Esophagus squamous epithelium (tissue), 5 donors: ENCODE results near the gene MED29. TPM values are rescaled to one million over a fixed set of nuclear protein-coding genes. Genes with fewer than 3 reads are reported as not detected.

ENCODE experiments used
- DNase-seq: peaks from one replicate; lab custom pipeline; 2025; lab: John Stamatoyannopoulos, UW
- H3K27ac ChIP-seq, 4 donors: fragments of 200-600 bp; sonication (generic); one replicate each; pipeline ENCODE4 v1.5.1; 2016 to 2019; ENCODE audit warnings: mild to moderate bottlenecking in 1 of 4
- H3K27me3 ChIP-seq, 4 donors: fragments of 200-600 bp; sonication (generic); 1 replicate in 3 of 4; 2 replicates in 1 of 4; pipeline versions ENCODE4 v1.5.1 to v1.6.0; 2017 to 2021; ENCODE audit warnings: antibody characterized with exemption in 1 of 4
- H3K36me3 ChIP-seq, 3 donors: fragments of 200-600 bp; sonication (generic); one replicate each; pipeline ENCODE4 v1.5.1; 2016 to 2019
- H3K4me1 ChIP-seq, 3 donors: fragments of 200-600 bp; sonication (generic); one replicate each; pipeline ENCODE4 v1.5.1; 2017 to 2019
- H3K4me3 ChIP-seq, 4 donors: fragments of 200-600 bp; sonication (generic); 1 replicate in 3 of 4; 2 replicates in 1 of 4; pipeline ENCODE4 v1.5.1; 2016 to 2019; ENCODE audit warnings: mild to moderate bottlenecking in 2 of 4, moderate library complexity in 1 of 4
- H3K9me3 ChIP-seq, 3 donors: fragments of 200-600 bp; sonication (generic); one replicate each; pipeline ENCODE4 v1.5.1; 2016 to 2019
- CTCF ChIP-seq, 6 experiments: fragments of 450-650 bp in 4 of 6; fragments of 200-600 bp in 2 of 6; sonication (generic) in 2 of 6; IDR thresholded peaks; one replicate each; pipeline ENCODE4 v1.5.1; 2016 to 2019; ENCODE audit warnings: antibody characterized with exemption in 6 of 6, mild to moderate bottlenecking in 4 of 6, moderate library complexity in 4 of 6
- POLR2A ChIP-seq, 4 donors: fragments of 450-650 bp; IDR thresholded peaks; one replicate each; pipeline ENCODE4 v1.6.1; 2017; ENCODE audit warnings: antibody characterized with exemption in 4 of 4, mild to moderate bottlenecking in 4 of 4, moderate library complexity in 3 of 4
- WGBS, 2 donors: methylation state at CpG; one replicate each; pipeline ENCODE4 v1.1.5; 2018; 5-methylcytosine and 5-hydroxymethylcytosine counted together
- intact Hi-C: fragments of 100-400 bp; cut with DNase I; formaldehyde crosslinking; loops from one replicate; pipeline ENCODE4 v1.15.0; 2022
- small RNA-seq, 4 donors: library from RNA; depleted of rRNA; stranded (forward); fragments of <200 nt; gene quantifications; one replicate each; pipeline ENCODE3, GENCODE V24; 2016
- total RNA-seq, 4 donors: library from RNA; depleted of rRNA; stranded (reverse); fragments of >200 nt; gene quantifications; one replicate each; pipeline ENCODE4 v1.1.0, GENCODE V29; 2016
- donor health status: DM: yes; HTN: yes; CAD: no.

The MED29 gene
- total RNA-seq, 4 donors from 2014 or later = 11.8 to 20.1 (median 16.5) TPM

- H3K27me3 ChIP-seq = no peaks in the 10 kb centered on the region
- DNase-seq = peak; percentile 89
- 0 to 1% methylated on average over 23 to 46 of the region's 68 CpGs for WGBS, 2 donors
- H3K9me3 ChIP-seq = no peaks in the 10 kb centered on the region
- H3K4me3 ChIP-seq = peak within 1 kb of the TSS; percentile 67 to 93 (median 77)
- peaks cover 0 to 20% (median 0%) of the 10 kb centered on the region in 3 donors for H3K36me3 ChIP-seq
- peak within 1 kb of the TSS; percentile 92 to 98 (median 95) for H3K27ac ChIP-seq
- peak in 2 of 6 experiments; percentile 21 to 23 for TF ChIP-seq CTCF (IDR thresholded peaks at IDR 0.05)
- peak in 3 of 4 donors; percentile 92 to 97 (median 94) for TF ChIP-seq POLR2A (IDR thresholded peaks at IDR 0.05)
- peaks cover 16 to 60% (median 32%) of the 10 kb centered on the region in 3 donors for H3K4me1 ChIP-seq
- intact Hi-C loops = no loop called here
Measured at GRCh38 chr19:39445196-39446111, 54.3 kb downstream of the MED29 start, which contains the start of gene SUPT5H. Gene SUPT5H, plus strand, starts transcription at chr19:39445582. Its CDS starts 309 bp downstream, at chr19:39445891.

- H3K4me3 ChIP-seq = peak overlapping the region; percentile 67 to 93 (median 77)
- peaks cover 16 to 64% (median 33%) of the 10 kb centered on the region in 3 donors for H3K4me1 ChIP-seq
- peaks cover 0 to 26% (median 0%) of the 10 kb centered on the region in 3 donors for H3K36me3 ChIP-seq
- intact Hi-C loops = no loop called here
- 71 to 73% methylated on average over 10 to 14 of the region's 16 CpGs for WGBS, 2 donors
- no peak for TF ChIP-seq CTCF (IDR thresholded peaks at IDR 0.05)
- H3K9me3 ChIP-seq = no peaks in the 10 kb centered on the region
- DNase-seq = no peak
- H3K27me3 ChIP-seq = no peaks in the 10 kb centered on the region
- peak overlapping the region in 3 of 4 donors; percentile 92 to 98 (median 96) for H3K27ac ChIP-seq
Measured at GRCh38 chr19:39446365-39447084, 55.3 kb downstream of the MED29 start.

GRCh38 chr19:39448271-39448670 is 57.1 kb downstream of the MED29 start:
- Histone ChIP-seq H3K27me3 (no peaks in the 10 kb centered on the region), H3K4me1 (peaks cover 16 to 71% (median 33%) of the 10 kb centered on the region in 3 donors), H3K36me3 (peaks cover 0 to 44% (median 11%) of the 10 kb centered on the region in 3 donors), H3K9me3 (no peaks in the 10 kb centered on the region), H3K4me3 (no peak overlapping the region), H3K27ac (no peak overlapping the region)
- DNase-seq = no peak
- TF ChIP-seq CTCF (IDR thresholded peaks at IDR 0.05) (no peak), POLR2A (IDR thresholded peaks at IDR 0.05) (no peak)
- 17 to 20% methylated on average over 1 of the region's 3 CpGs for WGBS, 2 donors
- intact Hi-C loops = no loop called here

GRCh38 chr19:39449116-39449797 is 58.1 kb downstream of the MED29 start:
- 76 to 79% methylated on average over 3 to 8 of the region's 8 CpGs for WGBS, 2 donors
- no peaks in the 10 kb centered on the region for H3K9me3 ChIP-seq
- TF ChIP-seq POLR2A (IDR thresholded peaks at IDR 0.05) (no peak), CTCF (IDR thresholded peaks at IDR 0.05) (no peak)
- H3K27ac ChIP-seq = no peak overlapping the region
- H3K27me3 ChIP-seq = no peaks in the 10 kb centered on the region
- peaks cover 16 to 67% (median 32%) of the 10 kb centered on the region in 3 donors for H3K4me1 ChIP-seq
- no peak overlapping the region for H3K4me3 ChIP-seq
- DNase-seq = no peak
- peaks cover 0 to 54% (median 16%) of the 10 kb centered on the region in 3 donors for H3K36me3 ChIP-seq
- intact Hi-C loops = no loop called here

Small RNAs within 50 kb of the gene (small RNA-seq; reads per million reads assigned to genes)
- gene AC011445.2 (0 to 0.27 (median 0.07) reads per million in 4 donors), gene MIR4530 (0 to 0.41 (median 0.07) reads per million in 4 donors), gene RN7SL566P (0 reads per million in 4 donors)

Other genes starting within 250 kb of the MED29 start
- gene NCCRP1, start 194.4 kb upstream of the MED29 start, total RNA-seq = 100 to 1,000 TPM; 208 to 737 (median 262) TPM
- not detected for gene SYCN, start 187.1 kb upstream of the MED29 start, total RNA-seq
- gene IFNL3, start 146.4 kb upstream of the MED29 start, total RNA-seq = not detected
- gene IFNL4, start 142.5 kb upstream of the MED29 start, total RNA-seq = not detected
- gene IFNL2, start 123.0 kb upstream of the MED29 start, total RNA-seq = not detected
- not detected for gene IFNL1, start 95.0 kb upstream of the MED29 start, total RNA-seq
- 1 to 10 TPM in 1 of 4 donors, under 1 TPM in 3; 0.35 to 1.3 (median 0.67) TPM for gene LRFN1, start 70.5 kb upstream of the MED29 start, total RNA-seq
- 10 to 100 TPM in 1 of 4 donors, 1 to 10 TPM in 3; 1.9 to 15.8 (median 4.5) TPM for gene GMFG, start 55.3 kb upstream of the MED29 start, total RNA-seq
- gene SAMD4B, start 49.0 kb upstream of the MED29 start, total RNA-seq = 100 to 1,000 TPM in 1 of 4 donors, 10 to 100 TPM in 3; 49.1 to 131 (median 75.2) TPM
- gene PAF1, start 272 bp upstream of the MED29 start, total RNA-seq = 10 to 100 TPM; 35.4 to 53.6 (median 38.1) TPM
- gene ZFP36, start 15.5 kb downstream of the MED29 start, total RNA-seq = 100 to 1,000 TPM in 3 of 4 donors, 10 to 100 TPM in 1; 72.1 to 230 (median 121) TPM
- 1 to 10 TPM; 4.8 to 9.3 (median 7.6) TPM for gene PLEKHG2, start 21.3 kb downstream of the MED29 start, total RNA-seq
- gene RPS16, start 44.6 kb downstream of the MED29 start, total RNA-seq = 1,000 to 10,000 TPM in 3 of 4 donors, 100 to 1,000 TPM in 1; 509 to 2,477 (median 1,257) TPM
- gene SUPT5H, start 54.2 kb downstream of the MED29 start, total RNA-seq = 10 to 100 TPM; 39.5 to 80.3 (median 67.7) TPM
- gene TIMM50, start 89.5 kb downstream of the MED29 start, total RNA-seq = 10 to 100 TPM; 34.0 to 63.2 (median 51.5) TPM
- gene DLL3, start 107.6 kb downstream of the MED29 start, total RNA-seq = not detected
- not detected for gene SELENOV, start 123.8 kb downstream of the MED29 start, total RNA-seq
- 1 to 10 TPM in 1 of 4 donors, under 1 TPM in 2, not detected in 1; 0.48 to 3.6 (median 0.79) TPM for gene EID2B, start 141.5 kb downstream of the MED29 start, total RNA-seq
- 10 to 100 TPM in 1 of 4 donors, 1 to 10 TPM in 3; 6.0 to 10.5 (median 9.5) TPM for gene EID2, start 148.8 kb downstream of the MED29 start, total RNA-seq
- not detected for gene LGALS13, start 211.1 kb downstream of the MED29 start, total RNA-seq